A549 (cell line): ENCODE measurements around the gene RRM1.

ENCODE experiments used
- BHLHE40 ChIP-seq: IDR thresholded peaks from 2 replicates; pipeline ENCODE4 v1.6.1; 2012; ENCODE audit warnings: low read depth, low read length, inconsistent platforms
- CHD2 ChIP-seq: fragments of 150-350 bp; IDR thresholded peaks from 2 replicates; pipeline ENCODE4 v1.6.1; 2014; ENCODE audit warnings: low read length; ENCODE audit not compliant: partially characterized antibody
- EP300 ChIP-seq, 2 experiments: fragments of >200 bp; sonication (Bioruptor Twin); formaldehyde crosslinking; IDR thresholded peaks; 2 replicates in 1 of 2; 3 replicates in 1 of 2; pipeline ENCODE4 v1.6.1; 2016 to 2017
- ESRRA ChIP-seq: fragments of 150-350 bp; IDR thresholded peaks from 2 replicates; pipeline ENCODE4 v1.6.1; 2014; ENCODE audit warnings: mild to moderate bottlenecking, low read length, borderline replicate concordance
- FOXS1 ChIP-seq: fragments of 250-450 bp; sonication (Bioruptor Pico); IDR thresholded peaks from 2 replicates; pipeline ENCODE4 v1.5.0; 2020; ENCODE audit warnings: mild to moderate bottlenecking, moderate library complexity
- KDM1A ChIP-seq: fragments of 200-600 bp; sonication (generic); IDR thresholded peaks from 2 replicates; pipeline ENCODE4 v1.6.1; 2016; ENCODE audit warnings: low read depth, mild to moderate bottlenecking
- MAZ ChIP-seq: fragments of 150-350 bp; IDR thresholded peaks from 2 replicates; pipeline ENCODE4 v1.6.1; 2014; ENCODE audit warnings: antibody characterized with exemption, low read depth, low read length, borderline replicate concordance
- MYC ChIP-seq: IDR thresholded peaks from 2 replicates; pipeline ENCODE4 v1.6.1; 2012; ENCODE audit warnings: mild to moderate bottlenecking, inconsistent platforms, low read length, improper control_type of control experiment, borderline replicate concordance
- NR3C1 ChIP-seq: fragments of >200 bp; sonication (Bioruptor Twin); formaldehyde crosslinking; IDR thresholded peaks from 3 replicates; pipeline ENCODE4 v1.6.1; 2017
- RAD21 ChIP-seq, 2 experiments: fragments of >200 bp in 1 of 2; sonication (Bioruptor Twin) in 1 of 2; formaldehyde crosslinking in 1 of 2; IDR thresholded peaks in 1 of 2; conservative IDR thresholded peaks in 1 of 2; 2 replicates in 1 of 2; 3 replicates in 1 of 2; pipeline ENCODE4 v1.6.1; 2012 to 2018; ENCODE audit warnings: inconsistent platforms in 1 of 2
- RCOR1 ChIP-seq: fragments of 150-350 bp; IDR thresholded peaks from 2 replicates; pipeline ENCODE4 v1.6.1; 2014; ENCODE audit warnings: antibody characterized with exemption, low read length, low read depth
- RNF2 ChIP-seq: fragments of 200-600 bp; sonication (generic); IDR thresholded peaks from 2 replicates; pipeline ENCODE4 v1.6.1; 2016; ENCODE audit warnings: low read depth, mild to moderate bottlenecking, antibody characterized with exemption, moderate library complexity, borderline replicate concordance
- TF ChIP-seq, protein P1 (sequence below): fragments of >200 bp; sonication (Bioruptor Twin); formaldehyde crosslinking; IDR thresholded peaks from 3 replicates; pipeline ENCODE4 v1.5.1; 2016
- TF ChIP-seq, protein P2 (sequence below): IDR thresholded peaks from 2 replicates; pipeline ENCODE4 v1.6.1; 2012

DNA sequence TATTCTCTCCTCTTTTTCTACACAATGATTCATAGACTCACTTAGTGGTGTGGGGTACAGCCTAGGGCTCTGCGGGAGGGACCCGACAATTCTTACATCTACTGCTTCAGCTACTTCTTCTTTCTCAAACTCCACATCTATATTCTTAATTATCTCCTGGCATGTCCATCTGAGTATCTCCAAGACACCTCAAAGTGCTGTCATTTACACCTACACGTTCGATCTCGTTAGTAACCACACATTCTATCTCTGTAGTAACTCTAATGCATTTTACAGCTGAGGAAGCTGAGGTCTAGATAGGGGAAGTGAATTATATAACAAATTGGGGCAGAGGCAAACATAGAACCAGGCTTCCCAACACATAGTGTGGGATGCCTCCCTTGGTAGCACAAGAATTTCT, 27.7 kb upstream of the RRM1 start:
- TF ChIP-seq ESRRA (no peak), KDM1A (no peak), NR3C1 (no peak), MYC (no peak), RCOR1 (no peak), BHLHE40 (no peak), RAD21 (conservative IDR thresholded peaks at IDR 0.05 in 1 of 2, IDR thresholded peaks at IDR 0.05 in 1 of 2) (no peak), RNF2 (no peak), CHD2 (no peak), FOXS1 (CRISPR knock-in tag) (no peak), EP300 (IDR thresholded peaks at IDR 0.05) (no peak), MAZ (no peak)
- TF ChIP-seq, protein P1, sequence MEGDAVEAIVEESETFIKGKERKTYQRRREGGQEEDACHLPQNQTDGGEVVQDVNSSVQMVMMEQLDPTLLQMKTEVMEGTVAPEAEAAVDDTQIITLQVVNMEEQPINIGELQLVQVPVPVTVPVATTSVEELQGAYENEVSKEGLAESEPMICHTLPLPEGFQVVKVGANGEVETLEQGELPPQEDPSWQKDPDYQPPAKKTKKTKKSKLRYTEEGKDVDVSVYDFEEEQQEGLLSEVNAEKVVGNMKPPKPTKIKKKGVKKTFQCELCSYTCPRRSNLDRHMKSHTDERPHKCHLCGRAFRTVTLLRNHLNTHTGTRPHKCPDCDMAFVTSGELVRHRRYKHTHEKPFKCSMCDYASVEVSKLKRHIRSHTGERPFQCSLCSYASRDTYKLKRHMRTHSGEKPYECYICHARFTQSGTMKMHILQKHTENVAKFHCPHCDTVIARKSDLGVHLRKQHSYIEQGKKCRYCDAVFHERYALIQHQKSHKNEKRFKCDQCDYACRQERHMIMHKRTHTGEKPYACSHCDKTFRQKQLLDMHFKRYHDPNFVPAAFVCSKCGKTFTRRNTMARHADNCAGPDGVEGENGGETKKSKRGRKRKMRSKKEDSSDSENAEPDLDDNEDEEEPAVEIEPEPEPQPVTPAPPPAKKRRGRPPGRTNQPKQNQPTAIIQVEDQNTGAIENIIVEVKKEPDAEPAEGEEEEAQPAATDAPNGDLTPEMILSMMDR = no peak
- TF ChIP-seq, protein P2, sequence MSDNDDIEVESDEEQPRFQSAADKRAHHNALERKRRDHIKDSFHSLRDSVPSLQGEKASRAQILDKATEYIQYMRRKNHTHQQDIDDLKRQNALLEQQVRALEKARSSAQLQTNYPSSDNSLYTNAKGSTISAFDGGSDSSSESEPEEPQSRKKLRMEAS = no peak
